GM23248 (cell line): ENCODE measurements around the gene DDX10.

Experiments used
- EZH2 ChIP-seq: fragments of 200-600 bp; sonication (generic); IDR thresholded peaks from 2 replicates; pipeline ENCODE4 v1.6.1; 2018; ENCODE audit warnings: antibody characterized with exemption, mild to moderate bottlenecking; ENCODE audit not compliant: insufficient read depth, poor library complexity, severe bottlenecking
- EZH2phosphoT487 ChIP-seq: fragments of 200-600 bp; sonication (generic); IDR thresholded peaks from 2 replicates; pipeline ENCODE4 v1.6.1; 2018; ENCODE audit warnings: antibody characterized with exemption, moderate library complexity, mild to moderate bottlenecking, low read depth; ENCODE audit not compliant: insufficient read depth

DNA sequence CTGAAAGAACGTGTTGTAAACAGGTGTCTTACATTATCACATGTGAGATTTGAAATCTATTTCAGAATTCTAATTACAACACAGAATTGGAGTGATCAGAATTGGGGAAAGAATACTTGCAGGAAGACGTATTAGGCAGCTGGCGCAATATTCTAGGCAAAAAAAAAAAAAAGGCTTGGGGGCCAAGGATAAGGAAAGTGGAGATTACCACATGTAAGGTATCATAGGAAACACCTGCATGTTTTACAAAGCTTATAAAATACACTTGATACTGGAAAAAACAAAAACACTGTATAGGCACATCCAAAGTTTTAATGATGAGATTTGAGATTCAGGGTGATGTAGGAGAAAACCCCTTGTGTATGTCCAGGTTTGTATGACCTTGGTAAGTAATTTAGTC lies 245.1 kb downstream of the DDX10 start:
- no peak for TF ChIP-seq EZH2
- no peak for TF ChIP-seq EZH2phosphoT487
